Stimulated activated CD8-positive, alpha-beta memory T cell treated with anti-CD3 and anti-CD28 coated beads, Interleukin-12 subunit alpha, Interleukin-12 subunit beta, amount 100 ng/mL, for 24 hours (primary cell): ENCODE results near the gene BCHE.

ENCODE experiments used
- DNase-seq: peaks from one replicate; pipeline ENCODE4 v3.0.0-alpha.2; 2020; ENCODE audit errors: extremely low read depth

Gene BCHE

GRCh38 chr3:165837058-165837525, at the start of gene BCHE:
Gene BCHE (minus strand): TSS chr3:165837423. CDS start chr3:165831033, 6,390 bp downstream.
- DNase-seq: no peak

DNA sequence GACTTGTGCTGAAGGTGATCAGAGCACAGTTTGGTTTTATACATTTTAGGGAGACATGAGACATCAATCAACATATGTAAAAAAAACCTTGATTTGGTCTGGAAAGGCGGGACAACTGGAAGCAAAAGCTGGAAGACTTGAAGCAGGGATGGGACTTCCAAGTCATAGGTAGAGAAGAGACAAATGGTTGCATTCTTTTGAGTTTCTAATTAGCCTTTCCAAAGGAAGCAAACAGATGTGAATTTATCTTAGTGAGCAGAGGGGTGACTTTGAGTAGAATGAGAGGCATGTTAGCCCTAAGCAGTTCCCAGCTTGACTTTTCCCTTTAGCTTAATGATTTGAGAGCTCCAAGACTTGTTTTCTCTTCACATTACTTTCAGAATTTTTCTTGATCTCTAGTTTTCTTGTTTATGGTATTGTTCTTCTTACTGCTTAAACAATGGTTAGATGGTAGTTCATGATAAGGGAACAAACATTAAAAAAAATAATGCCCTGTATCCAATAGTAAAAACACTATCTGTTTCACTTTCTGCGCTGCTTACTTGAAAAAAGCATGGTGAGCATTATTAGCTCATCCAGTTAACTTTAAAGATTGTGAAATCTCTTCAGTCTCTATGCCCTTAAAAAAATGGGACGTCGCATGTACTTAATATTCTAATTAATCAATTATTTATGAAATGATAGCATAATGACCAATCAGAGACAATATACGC, 48.5 kb upstream of the BCHE start:
- DNase-seq: no peak

DNA sequence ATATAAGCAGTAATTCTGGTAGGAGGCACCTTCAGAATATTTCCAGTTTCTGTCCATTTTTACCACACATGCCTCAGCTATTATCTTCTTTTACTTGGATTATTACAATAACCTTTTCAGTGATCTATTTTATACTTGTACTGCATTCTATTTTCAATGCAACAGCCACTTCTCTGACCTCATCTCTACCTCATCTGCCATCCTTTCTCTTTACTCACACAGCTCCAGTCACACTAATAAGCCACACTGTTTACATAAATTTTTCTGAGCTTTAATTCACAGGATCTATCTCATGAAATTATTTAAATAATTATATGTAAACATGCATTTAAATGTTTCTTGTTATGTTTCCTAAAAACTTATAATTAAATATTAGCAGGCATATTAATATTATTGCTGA, 47.3 kb upstream of the BCHE start:
- DNase-seq: no peak

DNA sequence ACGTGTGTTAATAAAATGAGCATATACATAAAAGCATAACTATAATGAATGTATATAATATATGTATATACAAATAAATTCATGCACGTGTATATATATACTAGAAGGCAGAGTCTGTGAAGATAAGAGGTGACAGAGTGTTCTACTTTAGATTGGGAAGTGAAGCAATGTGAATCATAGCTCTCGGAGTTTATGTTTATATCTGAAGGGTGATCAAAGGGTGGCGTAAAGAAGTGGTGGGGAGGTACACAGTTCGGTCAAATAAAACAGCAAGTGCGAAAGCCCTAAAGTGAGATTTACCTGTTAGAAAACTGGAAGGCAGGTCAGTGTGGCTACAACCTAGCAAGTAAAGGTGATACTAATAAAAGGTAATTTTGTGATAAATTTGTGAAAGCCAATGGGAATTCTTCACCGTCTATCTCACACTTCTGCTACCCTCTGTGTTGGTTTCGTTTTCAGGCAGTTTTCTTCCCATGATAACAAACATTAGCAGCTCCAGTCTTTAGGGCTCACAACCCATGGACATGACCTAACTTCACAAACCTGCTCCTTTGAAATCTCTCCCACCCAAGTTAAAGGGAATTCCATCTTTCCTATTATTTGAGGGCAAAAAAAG, 46.7 kb upstream of the BCHE start:
- no peak for DNase-seq

GRCh38 chr3:165883117-165883516, 45.9 kb upstream of the BCHE start:
- DNase-seq: no peak

- no peak for DNase-seq
Measured at GRCh38 chr3:165875644-165876043, 38.4 kb upstream of the BCHE start.

DNA sequence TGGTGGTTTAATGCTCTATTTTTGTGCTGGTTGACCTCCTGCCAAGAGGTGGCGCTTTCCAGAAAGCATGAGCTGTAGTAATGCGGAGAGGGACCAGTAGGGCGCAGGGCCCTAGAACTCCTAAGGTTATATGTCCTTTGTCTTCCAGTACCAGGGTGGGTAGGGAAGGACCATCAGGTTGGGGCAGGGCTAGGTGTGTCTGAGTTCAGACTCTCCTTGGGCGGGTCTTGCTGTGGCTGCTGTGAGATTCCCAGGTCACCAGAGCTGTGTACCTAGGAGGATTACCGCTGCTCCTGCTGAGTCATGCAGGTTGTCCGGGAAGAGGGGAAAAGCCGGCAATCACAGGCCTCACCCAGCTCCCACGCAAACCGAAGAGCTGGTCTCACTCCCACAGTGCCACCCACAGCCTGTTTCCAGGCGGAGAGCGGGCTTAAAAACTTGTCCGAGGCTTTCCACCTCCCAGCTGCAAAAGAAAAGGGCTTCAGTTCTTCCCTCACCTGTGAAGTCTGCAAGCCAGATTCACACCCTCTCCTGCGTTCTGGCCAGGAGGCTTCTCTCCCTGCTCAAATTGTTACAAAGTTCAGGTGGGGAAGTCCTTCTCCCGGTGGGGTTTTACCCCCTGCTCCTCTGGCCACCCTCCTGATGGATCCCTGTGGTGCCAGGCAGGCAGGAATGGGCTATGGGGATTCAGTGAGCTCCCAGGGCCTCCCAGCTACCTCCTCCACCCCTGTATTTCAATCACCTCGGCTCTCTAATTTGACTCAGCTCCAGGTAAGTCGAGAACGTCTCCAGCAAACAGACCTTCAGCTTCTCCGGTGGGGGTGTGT, 37.7 kb upstream of the BCHE start:
- DNase-seq: no peak

- DNase-seq: no peak
Measured at GRCh38 chr3:165868088-165868487, 30.9 kb upstream of the BCHE start.

GRCh38 chr3:165859061-165859460, 21.8 kb upstream of the BCHE start:
- no peak for DNase-seq

GRCh38 chr3:165855581-165855980, 18.4 kb upstream of the BCHE start:
- no peak for DNase-seq

- no peak for DNase-seq
Measured at GRCh38 chr3:165854696-165855095, 17.5 kb upstream of the BCHE start.

- no peak for DNase-seq
Measured at GRCh38 chr3:165852711-165853110, 15.5 kb upstream of the BCHE start.

DNA sequence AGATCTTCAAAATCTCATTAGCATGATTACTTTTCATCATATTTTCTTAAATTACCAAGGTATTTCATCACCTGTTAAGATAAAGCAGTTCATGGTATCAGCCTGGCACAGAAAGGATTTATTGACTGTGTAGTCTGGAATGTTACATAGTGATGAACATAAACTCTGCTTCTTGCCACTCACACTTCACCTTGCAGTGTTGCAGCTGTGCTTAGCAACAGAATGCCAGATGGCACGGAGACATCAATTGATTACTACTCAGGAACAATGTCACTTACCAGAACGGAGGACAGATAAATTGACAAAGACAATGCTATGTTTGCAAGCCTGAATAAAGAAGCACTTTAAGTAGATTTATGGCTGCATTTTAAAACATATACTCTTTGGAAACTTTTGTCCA, 15.0 kb upstream of the BCHE start:
- DNase-seq: no peak

DNA sequence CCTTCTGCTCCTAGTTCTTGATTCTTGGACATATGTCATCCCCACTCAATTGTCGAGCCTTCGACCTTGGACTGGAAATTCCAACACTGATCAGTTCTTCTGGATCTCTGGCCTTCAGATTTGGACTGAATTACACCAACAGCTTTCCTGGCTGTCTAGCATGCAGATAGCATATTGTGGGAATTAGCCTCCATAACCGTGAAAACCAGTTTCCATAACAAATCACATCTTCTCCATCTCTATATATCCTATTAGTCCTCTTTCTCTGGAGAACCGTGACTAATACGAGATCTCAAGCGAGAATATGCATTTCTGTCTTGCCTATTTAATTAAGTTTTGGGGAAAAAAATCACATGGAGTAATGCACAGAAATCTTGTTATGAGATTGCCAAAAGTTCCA, 8.8 kb upstream of the BCHE start:
- DNase-seq: no peak

DNA sequence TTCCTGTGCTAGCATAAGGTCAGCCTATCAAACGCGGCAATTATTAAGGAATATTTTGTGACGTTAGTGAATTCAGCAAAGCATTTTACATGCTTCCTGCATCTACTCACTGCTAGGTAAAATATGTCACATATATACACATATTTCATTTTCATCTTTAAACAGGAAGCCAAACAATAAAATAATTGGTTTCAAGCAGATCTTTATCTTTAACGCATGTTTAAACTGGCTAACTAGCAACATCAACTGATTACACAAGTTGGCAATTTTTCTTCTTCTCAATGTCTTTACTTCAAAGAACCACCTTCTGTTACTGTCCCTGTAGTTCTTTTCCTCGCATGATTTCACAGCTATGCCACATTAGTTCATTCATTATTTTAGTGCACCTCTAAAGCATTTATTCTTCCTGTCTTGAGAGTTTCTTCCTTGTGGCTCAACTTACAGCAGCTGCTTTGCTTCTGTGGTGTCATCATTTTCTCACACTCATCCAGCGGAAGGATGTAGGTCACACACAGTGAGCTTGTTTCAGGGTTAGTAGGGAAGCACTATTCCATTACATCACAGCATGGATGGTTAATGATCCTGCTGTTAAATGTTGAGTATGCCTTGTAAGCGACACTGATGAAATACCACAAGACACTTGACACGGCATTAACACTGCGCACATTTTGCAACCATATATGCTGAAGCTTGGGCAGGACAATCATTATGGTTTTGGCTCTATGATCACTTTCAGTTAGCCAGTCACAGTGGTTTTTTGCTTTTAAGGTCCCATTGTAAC, 2.3 kb upstream of the BCHE start:
- no peak for DNase-seq

- DNase-seq: no peak
Measured at GRCh38 chr3:165837801-165838200, 578 bp upstream of the BCHE start.

DNA sequence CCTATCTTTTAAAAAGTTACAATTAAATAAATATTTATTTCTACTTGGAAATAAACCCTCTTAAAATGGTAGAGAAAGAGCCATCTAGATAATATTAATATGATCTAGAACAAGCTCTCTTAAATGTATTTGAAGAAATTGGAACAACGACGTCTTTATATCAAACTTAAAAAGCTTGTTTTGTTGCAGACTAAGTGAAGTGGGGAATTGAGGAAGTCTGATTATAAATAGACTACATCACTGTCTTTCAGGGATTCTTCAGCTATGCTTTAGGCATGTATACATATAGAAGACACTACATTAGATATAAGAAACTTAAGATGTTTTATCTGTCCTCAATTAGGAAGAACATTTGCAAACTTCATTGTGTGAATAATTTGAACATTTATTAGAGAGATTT, 1.8 kb downstream of the BCHE start:
- no peak for DNase-seq

GRCh38 chr3:165830746-165831145, 6.5 kb downstream of the BCHE start:
- no peak for DNase-seq

- no peak for DNase-seq
Measured at GRCh38 chr3:165827883-165828282, 9.3 kb downstream of the BCHE start.

- DNase-seq: no peak
Measured at GRCh38 chr3:165827233-165827632, 10.0 kb downstream of the BCHE start.

GRCh38 chr3:165820671-165821123, 16.5 kb downstream of the BCHE start:
- no peak for DNase-seq

DNA sequence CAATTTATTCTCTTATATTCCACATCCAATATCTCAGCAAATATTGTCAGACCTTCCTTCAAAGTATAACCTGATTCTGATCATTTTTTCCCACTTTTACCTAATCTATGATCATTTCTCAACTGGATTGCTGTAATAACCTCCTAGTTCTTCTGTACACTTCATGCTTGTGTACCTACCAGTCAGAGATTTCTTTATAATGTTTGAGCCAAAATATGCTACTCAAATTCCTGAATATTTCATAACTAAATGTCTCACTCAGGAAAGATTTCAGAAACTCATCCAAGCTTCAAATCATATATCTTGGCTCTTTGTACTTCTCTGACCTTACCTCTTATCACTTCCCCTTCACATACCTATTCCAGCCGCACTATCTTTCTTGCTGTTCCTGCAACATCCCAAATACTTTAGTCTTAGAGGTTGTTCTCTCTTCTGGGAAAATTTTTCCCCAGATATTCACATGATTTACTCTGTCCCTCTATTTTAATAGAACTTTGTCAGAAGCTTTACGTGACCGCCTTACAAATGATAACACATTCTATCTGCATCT, 20.0 kb downstream of the BCHE start:
- DNase-seq: no peak
